ENCODE data around the gene USP2.

GRCh38 chr11:119384332-119384731 lies 2.8 kb upstream of the USP2 start:
- TF ChIP-seq CTCF (conservative IDR thresholded peaks at IDR 0.05 in 1 of 2, IDR thresholded peaks at IDR 0.05 in 1 of 2; ENCODE audit: low read depth in 1 of 2, low read length in 2 of 2) (no peak), EZH2 (IDR thresholded peaks at IDR 0.05; ENCODE audit: low read length, missing control alignments) (no peak)
